GM18870 (cell line): Measurements from ENCODE around the gene PAK6.
A peak's percentile ranks its signal among the peaks of the same experiment; 100 is the strongest.

ENCODE experiments used
- ATAC-seq: cut with Tn5 transposase; IDR thresholded peaks from one replicate; pipeline ENCODE4 v1.9.1; 2021; ENCODE audit warnings: moderate library complexity; ENCODE audit not compliant: unreplicated experiment

The PAK6 gene

GRCh38 chr15:40238532-40239403 lies at the start of gene PAK6:
Gene PAK6 (plus strand): TSS chr15:40239063. CDS start chr15:40264786, 25,723 bp downstream.
- no peak for ATAC-seq

DNA sequence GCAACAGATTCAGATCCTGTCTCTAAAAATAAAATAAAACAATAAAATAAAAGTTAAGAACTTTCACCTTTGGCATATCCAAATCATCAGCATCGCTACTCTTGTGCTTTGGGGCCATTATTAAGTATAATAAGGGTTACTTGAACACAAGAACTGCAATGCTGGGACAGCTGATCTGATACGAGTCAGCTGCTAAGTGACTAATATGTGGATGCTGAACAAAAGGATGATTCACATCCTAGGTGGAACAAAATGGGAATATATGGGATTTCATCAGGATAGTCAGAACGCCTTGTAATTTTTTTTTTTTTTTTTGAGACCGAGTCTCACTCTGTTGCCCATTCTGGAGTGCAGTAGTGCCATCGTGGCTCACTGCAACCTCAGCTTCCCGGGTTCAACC lies 48.3 kb upstream of the PAK6 start:
- ATAC-seq: no peak

- ATAC-seq: no peak
Measured at GRCh38 chr15:40192942-40193341, 45.9 kb upstream of the PAK6 start.

GRCh38 chr15:40197434-40197833 lies 41.4 kb upstream of the PAK6 start:
- no peak for ATAC-seq

DNA sequence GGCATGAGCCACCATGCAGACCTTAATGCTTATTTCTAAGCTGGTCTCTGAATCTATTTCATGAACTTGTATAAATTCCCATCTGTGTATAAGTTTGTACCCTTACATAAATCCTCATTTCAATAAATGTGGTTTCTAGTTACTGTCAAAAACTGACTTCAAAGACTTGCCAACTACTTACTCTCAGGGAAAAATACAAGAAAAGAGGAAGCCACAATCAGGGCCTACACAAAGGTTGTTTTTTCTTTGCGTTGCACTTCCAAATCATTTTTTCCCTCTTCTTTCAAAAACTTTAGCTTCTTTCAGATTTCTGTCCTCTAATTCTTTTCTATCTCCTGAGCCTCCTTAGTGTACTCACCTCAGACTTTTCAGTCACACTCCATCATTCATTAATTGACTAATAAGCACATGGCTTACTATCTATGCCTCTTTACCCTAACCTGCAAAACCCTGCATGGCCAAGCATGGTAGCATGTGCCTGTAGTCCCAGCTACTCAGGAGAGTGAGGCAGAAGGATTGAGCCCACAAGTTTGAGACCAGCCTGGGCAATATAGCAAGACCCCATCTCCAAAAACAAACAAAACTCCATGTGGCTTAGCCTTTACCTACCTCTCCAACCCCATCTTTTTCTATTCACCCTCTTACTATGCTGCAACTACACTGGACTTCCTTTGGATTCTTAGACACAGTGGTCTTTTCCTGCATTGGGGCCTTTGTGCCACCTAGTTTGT lies 40.3 kb upstream of the PAK6 start:
- no peak for ATAC-seq

DNA sequence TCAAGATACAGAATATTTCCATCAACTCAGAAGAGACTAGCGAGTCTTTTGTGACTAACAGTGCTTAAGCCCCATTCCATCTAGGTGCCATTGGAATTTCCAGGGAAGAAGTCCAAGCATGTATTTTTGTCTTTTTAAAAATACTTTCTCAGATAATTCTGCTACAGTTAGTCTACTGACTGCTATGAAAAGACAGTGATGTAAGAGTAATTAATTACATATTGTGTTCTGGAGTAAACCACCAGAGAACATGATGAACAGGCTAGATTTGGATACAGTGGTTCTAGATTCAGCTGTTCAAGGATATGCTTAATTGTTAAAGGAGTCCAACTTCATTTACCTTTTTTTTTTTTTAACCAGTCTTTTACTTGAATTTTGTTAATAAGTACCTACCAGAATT lies 34.8 kb upstream of the PAK6 start:
- no peak for ATAC-seq

- peak; percentile 55 for ATAC-seq
Measured at GRCh38 chr15:40217166-40217824, 21.6 kb upstream of the PAK6 start.

- no peak for ATAC-seq
Measured at GRCh38 chr15:40219801-40220200, 19.1 kb upstream of the PAK6 start.

DNA sequence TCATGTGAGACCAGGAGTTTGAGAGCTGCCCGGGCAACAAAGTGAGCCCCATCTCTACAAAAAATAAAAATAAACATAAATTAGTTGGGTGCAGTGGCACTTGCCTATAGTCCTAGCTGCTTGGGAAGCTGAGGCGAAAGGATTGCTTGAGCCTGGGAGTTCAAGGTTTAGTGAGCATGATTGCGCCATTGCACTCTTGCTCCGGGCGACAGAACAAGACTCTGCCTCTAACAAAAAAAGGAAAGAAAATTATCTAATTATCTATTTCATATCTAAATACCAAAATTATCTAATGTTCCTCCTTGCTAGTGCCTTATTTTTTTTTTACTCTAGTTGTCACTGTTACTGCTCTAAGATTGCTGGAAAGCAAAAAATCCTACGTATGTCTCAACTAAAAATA lies 16.7 kb upstream of the PAK6 start:
- no peak for ATAC-seq

- no peak for ATAC-seq
Measured at GRCh38 chr15:40226736-40227135, 12.1 kb upstream of the PAK6 start.

DNA sequence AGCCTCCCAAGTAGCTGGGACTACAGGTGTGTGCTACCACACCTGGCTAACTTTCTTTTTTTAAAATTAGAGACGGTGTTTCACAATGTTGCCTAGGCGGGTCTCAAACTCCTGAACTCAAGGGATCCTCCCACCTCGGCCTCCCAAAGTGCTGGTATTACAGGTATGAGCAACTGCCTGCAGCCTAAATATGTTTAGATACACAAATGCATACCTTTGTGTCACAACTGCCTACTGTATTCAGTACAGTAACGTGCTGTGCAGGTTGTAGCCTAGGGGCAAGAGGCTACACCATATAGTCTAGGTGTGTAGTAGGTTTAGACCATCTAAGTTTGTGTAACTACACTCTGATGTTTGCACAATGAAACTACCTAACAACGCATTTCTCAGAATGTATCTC lies 9.5 kb upstream of the PAK6 start:
- ATAC-seq: no peak

GRCh38 chr15:40229956-40230355 lies 8.9 kb upstream of the PAK6 start:
- ATAC-seq: no peak

- ATAC-seq: no peak
Measured at GRCh38 chr15:40232625-40233070, 6.2 kb upstream of the PAK6 start.

- no peak for ATAC-seq
Measured at GRCh38 chr15:40233727-40234577, 4.9 kb upstream of the PAK6 start.

DNA sequence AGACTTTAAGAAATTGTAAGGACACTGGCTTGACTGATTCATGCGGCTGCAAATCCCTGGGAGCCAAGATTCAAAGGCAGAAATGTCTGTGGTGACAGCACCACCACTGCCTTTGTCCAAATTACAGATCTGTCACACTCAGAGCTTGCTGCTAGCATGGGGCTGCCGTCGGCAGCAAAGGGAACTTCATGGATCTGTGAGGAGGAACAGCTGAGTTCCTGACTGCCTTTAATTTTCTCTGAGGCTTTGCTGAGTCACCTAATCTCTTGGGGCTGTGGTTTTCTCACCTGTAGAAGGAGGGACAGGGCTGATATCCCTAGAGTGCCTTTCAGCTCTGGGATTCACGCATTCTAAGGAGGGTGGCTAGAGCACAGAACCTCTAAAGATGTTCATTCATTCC lies 4.1 kb upstream of the PAK6 start:
- ATAC-seq: no peak

GRCh38 chr15:40235201-40235885 lies 3.5 kb upstream of the PAK6 start:
- ATAC-seq: no peak

DNA sequence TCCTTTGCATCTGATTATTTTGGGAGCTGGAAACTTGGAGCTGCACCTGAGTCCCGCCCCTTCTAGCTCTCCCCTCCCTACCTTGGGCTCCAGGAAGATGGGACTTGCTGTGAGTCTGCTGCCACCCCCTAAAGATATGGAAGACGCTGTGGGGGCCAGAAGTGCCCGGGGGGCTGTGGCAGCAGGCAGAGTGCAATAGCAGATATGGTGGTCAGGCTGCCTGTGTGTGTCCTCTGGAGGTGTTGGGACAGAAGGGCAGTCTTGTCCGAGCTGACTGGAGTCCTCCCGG lies 485 bp downstream of the PAK6 start:
- no peak for ATAC-seq

DNA sequence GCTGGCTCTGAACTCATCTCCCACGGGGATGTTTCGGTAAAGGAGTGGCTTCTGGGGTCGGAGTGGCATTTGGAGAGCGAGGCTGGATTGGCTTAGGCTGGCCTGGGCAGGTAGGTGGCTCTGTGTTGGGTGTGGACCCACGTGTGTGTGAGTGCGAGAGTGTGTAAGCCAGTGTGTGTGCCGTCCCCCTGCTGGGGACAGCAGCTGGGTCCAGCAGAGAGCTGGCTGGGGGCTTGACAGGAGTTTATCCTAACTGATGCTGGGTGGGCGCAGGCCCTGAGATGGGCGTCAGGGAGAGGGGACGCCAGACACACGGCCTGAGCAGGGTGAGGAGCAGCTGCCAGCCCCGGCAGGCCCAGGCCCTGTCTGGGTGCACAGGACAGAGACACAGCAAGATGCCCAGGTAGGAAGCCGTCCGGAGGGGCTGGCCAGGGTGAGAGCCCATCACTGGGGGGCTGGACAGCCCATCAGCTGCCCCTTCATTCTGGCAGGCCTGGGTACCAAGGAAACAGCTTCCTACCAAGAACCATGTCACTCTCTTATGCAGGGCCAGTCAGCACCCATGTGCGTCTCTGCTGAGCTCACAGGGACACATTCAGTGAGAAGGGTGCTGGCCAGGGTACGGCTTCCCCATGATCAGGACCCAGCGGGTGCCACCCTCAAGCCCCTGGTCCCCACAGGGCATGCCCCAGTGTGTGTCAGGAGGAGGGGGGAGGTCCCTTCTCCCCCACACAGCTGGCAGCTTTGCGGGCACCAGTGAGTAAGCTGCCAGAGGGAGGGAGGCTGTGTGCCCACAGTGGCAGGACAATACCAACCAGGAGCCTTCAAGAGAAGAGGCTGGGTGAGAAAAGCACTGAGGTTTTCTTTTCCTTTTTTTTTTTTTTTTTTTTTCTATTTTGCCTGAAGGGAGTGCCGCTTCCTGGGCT lies 1.1 kb downstream of the PAK6 start:
- ATAC-seq: no peak

DNA sequence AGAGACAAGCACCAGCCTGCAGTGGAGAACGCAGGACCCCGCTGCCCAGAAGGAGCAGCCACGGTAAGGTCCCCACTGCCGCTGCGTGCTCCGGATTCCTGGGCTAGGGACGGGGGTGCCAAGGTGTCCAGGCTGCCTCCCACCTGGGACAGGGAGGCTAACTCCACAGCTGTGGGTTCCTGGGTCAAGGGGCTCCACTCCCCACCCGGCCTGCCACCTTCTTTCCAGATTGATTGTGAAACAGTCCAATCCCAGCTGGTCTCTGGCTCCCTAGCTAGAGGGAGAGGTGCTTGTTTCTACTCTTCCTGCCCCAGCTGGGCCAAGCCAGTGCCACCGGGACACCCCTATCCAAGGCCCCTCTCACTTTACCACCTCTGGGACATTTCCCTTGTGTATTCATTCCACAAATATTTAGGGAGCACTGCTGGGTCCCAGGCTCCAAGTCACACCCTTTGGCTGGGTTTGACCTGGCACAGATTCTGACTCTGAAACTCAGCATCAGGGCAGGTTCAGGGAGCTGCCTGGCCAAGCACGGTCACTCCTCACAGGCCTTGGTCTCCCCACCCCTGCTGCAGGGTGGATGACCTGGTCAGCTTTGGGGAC lies 1.9 kb downstream of the PAK6 start:
- no peak for ATAC-seq
